ENCODE data around the gene KRTAP6-1. TPM values are rescaled to one million over a fixed set of nuclear protein-coding genes. Genes with fewer than 3 reads are reported as not detected.

The KRTAP6-1 gene
- polyA plus RNA-seq, 1 donor (not counting 4 experiments of a cell fraction or from before 2014, with no cell fraction given) = not detected

- H4K20me1 ChIP-seq (ENCODE audit: control insufficient read depth, extremely low read depth, insufficient read depth, low read length) = no peaks in the 10 kb centered on the region
- H3K27ac ChIP-seq (ENCODE audit: control insufficient read depth, insufficient read depth, low read length) = no peak overlapping the region
- H3K9ac ChIP-seq (ENCODE audit: control insufficient read depth, extremely low read depth, insufficient read depth, low read length) = no peak overlapping the region
- dilution Hi-C loops (cut with MboI; ENCODE audit: extremely low pct_ligation_motif_present, low sequenced_read_pairs) = no loop called here
- H2AFZ ChIP-seq (ENCODE audit: control insufficient read depth, low read length) = no peak overlapping the region
- no peak overlapping the region for H3K4me3 ChIP-seq (ENCODE audit: control insufficient read depth in 2 of 3, extremely low read depth in 1 of 3, insufficient read depth in 2 of 3, low read depth in 1 of 3, low read length in 3 of 3)
- H3K4me2 ChIP-seq (ENCODE audit: control insufficient read depth, extremely low read depth, insufficient read depth, low read depth, low read length) = no peak overlapping the region
- H3K9me1 ChIP-seq (ENCODE audit: control insufficient read depth, extremely low read depth, insufficient read depth, low read length) = no peaks in the 10 kb centered on the region
- no peaks in the 10 kb centered on the region for H3K9me3 ChIP-seq (ENCODE audit: control insufficient read depth, low read depth, low read length)
- H3K36me3 ChIP-seq (ENCODE audit: control insufficient read depth in 2 of 2, extremely low read depth in 1 of 2, insufficient read depth in 2 of 2, low read length in 2 of 2) = no peaks in the 10 kb centered on the region
- no peaks in the 10 kb centered on the region for H3K4me1 ChIP-seq (ENCODE audit: control insufficient read depth, extremely low read depth, insufficient read depth, low read length)
- no peak for TF ChIP-seq CTCF (optimal IDR thresholded peaks at IDR 0.05 in 1 of 3, IDR thresholded peaks at IDR 0.05 in 1 of 3, conservative IDR thresholded peaks at IDR 0.05 in 1 of 3; ENCODE audit: extremely low read depth in 1 of 3, insufficient read depth in 2 of 3, low read length in 3 of 3)
- TF ChIP-seq EZH2 (IDR thresholded peaks at IDR 0.05; ENCODE audit: low read length) = no peak
- no peak for DNase-seq (ENCODE audit: low read depth, low spot score)
- no peaks in the 10 kb centered on the region for H3K79me2 ChIP-seq (ENCODE audit: control insufficient read depth, insufficient read depth, low read length)
- FAIRE-seq = no peak
- H3K27me3 ChIP-seq (ENCODE audit: control insufficient read depth, extremely low read depth, insufficient read depth, low read length) = no peaks in the 10 kb centered on the region
Measured at GRCh38 chr21:30577766-30578165, 36.0 kb downstream of the KRTAP6-1 start.

GRCh38 chr21:30567617-30568016 is 46.1 kb downstream of the KRTAP6-1 start:
- no peaks in the 10 kb centered on the region for H3K27me3 ChIP-seq (ENCODE audit: control insufficient read depth, extremely low read depth, insufficient read depth, low read length)
- no peak overlapping the region for H3K4me2 ChIP-seq (ENCODE audit: control insufficient read depth, extremely low read depth, insufficient read depth, low read depth, low read length)
- H3K4me3 ChIP-seq (ENCODE audit: control insufficient read depth in 2 of 3, extremely low read depth in 1 of 3, insufficient read depth in 2 of 3, low read depth in 1 of 3, low read length in 3 of 3) = no peak overlapping the region
- no peak overlapping the region for H3K27ac ChIP-seq (ENCODE audit: control insufficient read depth, insufficient read depth, low read length)
- FAIRE-seq (no peak), DNase-seq (ENCODE audit: low read depth, low spot score) (no peak)
- H3K9me3 ChIP-seq (ENCODE audit: control insufficient read depth, low read depth, low read length) = no peaks in the 10 kb centered on the region
- no peaks in the 10 kb centered on the region for H3K79me2 ChIP-seq (ENCODE audit: control insufficient read depth, insufficient read depth, low read length)
- H4K20me1 ChIP-seq (ENCODE audit: control insufficient read depth, extremely low read depth, insufficient read depth, low read length) = no peaks in the 10 kb centered on the region
- TF ChIP-seq CTCF (optimal IDR thresholded peaks at IDR 0.05 in 1 of 3, IDR thresholded peaks at IDR 0.05 in 1 of 3, conservative IDR thresholded peaks at IDR 0.05 in 1 of 3; ENCODE audit: extremely low read depth in 1 of 3, insufficient read depth in 2 of 3, low read length in 3 of 3) = no peak
- TF ChIP-seq EZH2 (IDR thresholded peaks at IDR 0.05; ENCODE audit: low read length) = no peak
- no peak overlapping the region for H2AFZ ChIP-seq (ENCODE audit: control insufficient read depth, low read length)
- H3K9me1 ChIP-seq (ENCODE audit: control insufficient read depth, extremely low read depth, insufficient read depth, low read length) = no peaks in the 10 kb centered on the region
- H3K36me3 ChIP-seq (ENCODE audit: control insufficient read depth in 2 of 2, extremely low read depth in 1 of 2, insufficient read depth in 2 of 2, low read length in 2 of 2) = no peaks in the 10 kb centered on the region
- H3K9ac ChIP-seq (ENCODE audit: control insufficient read depth, extremely low read depth, insufficient read depth, low read length) = no peak overlapping the region
- H3K4me1 ChIP-seq (ENCODE audit: control insufficient read depth, extremely low read depth, insufficient read depth, low read length) = no peaks in the 10 kb centered on the region
- dilution Hi-C loops (cut with MboI; ENCODE audit: extremely low pct_ligation_motif_present, low sequenced_read_pairs) = no loop called here
